ENCODE measurements around the gene DERA. TPM values are rescaled to one million over a fixed set of nuclear protein-coding genes. Genes with fewer than 3 reads are reported as not detected.

Gene DERA
- total RNA-seq, 2 donors from 2014 or later = 33.0 to 33.7 TPM

DNA sequence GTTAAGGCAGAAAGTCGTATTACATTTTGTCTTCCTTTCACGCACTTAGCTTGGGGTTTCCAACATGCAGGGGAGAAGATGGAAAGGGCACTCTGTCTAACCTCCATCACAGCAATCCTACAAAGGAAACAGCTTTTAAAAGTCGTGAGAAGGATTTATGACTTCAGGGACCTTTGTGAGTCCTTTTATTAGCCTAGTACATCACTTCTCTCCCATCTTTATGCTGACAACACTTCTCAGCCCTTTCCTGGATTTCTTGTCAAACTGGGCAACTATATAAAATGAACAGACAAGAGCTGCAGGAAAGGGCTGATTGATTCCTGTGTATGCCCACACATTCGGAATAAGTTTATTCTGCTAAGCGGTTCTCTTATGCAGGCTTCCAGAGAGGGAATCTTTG is 159.0 kb downstream of the DERA start:
- DNase-seq (ENCODE audit: low spot score) = no peak
- H3K9me3 ChIP-seq = no peaks in the 10 kb centered on the region
- no peak overlapping the region for H3K4me3 ChIP-seq
- TF ChIP-seq POLR2A (IDR thresholded peaks at IDR 0.05) (no peak), POLR2AphosphoS5 (IDR thresholded peaks at IDR 0.05) (no peak), CTCF (IDR thresholded peaks at IDR 0.05) (no peak)
- H3K36me3 ChIP-seq = no peaks in the 10 kb centered on the region
- intact Hi-C loops (cut with DNase I) = no loop called here
- H3K4me1 ChIP-seq (replicated peaks) = no peaks in the 10 kb centered on the region
- WGBS = 22% methylated on average over 5 of the region's 5 CpGs
- no peak overlapping the region for H3K27ac ChIP-seq
- H3K27me3 ChIP-seq (replicated peaks; ENCODE audit: insufficient read depth) = no peaks in the 10 kb centered on the region

DNA sequence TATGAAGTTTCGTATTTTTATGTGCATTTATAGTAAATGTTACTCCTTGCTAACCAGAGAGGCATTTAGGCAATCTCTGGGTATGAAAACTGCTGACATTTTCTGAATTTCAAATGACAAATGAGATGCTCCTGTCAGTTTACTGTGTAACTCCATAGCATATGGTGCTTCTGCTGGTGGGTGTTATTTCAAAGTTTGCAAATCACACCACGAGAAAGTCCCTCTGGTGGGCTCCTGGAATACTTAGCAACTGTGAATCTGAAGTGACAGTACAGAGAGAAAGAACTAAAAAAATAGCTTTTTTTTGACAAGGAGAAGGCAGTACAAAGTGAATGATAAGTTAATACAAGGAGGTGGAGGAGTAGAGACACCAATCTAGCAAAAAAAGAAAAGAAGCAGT is 161.5 kb downstream of the DERA start:
- H3K27ac ChIP-seq = no peak overlapping the region
- WGBS = 91% methylated on average over 2 of the region's 2 CpGs
- intact Hi-C loops (cut with DNase I) = no loop called here
- no peaks in the 10 kb centered on the region for H3K27me3 ChIP-seq (replicated peaks; ENCODE audit: insufficient read depth)
- no peaks in the 10 kb centered on the region for H3K36me3 ChIP-seq
- H3K9me3 ChIP-seq = no peaks in the 10 kb centered on the region
- no peak overlapping the region for H3K4me3 ChIP-seq
- no peaks in the 10 kb centered on the region for H3K4me1 ChIP-seq (replicated peaks)
- TF ChIP-seq POLR2A (IDR thresholded peaks at IDR 0.05) (no peak), CTCF (IDR thresholded peaks at IDR 0.05) (no peak), POLR2AphosphoS5 (IDR thresholded peaks at IDR 0.05) (no peak)
- no peak for DNase-seq (ENCODE audit: low spot score)

DNA sequence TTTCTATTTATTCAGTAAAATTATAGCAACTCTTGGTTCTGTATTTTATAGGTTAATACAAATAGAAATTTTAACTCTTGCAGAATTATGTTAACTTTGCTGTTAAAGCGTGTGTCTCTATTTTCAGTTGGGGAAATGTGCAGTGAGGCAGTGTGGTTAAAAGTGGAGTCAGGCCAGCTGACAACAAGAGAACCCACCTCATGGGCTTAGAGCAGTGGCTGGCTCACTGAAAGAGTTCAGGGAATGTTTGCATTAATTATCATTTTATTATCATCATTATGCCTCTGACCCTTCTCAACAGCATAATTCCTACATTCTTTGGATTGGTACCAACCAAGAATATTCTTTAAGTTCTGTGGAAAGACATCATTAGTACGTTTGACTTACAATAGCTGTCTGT is 163.8 kb downstream of the DERA start:
- no peak for DNase-seq (ENCODE audit: low spot score)
- H3K36me3 ChIP-seq = no peaks in the 10 kb centered on the region
- H3K4me3 ChIP-seq = no peak overlapping the region
- H3K9me3 ChIP-seq = no peaks in the 10 kb centered on the region
- H3K4me1 ChIP-seq (replicated peaks) = no peaks in the 10 kb centered on the region
- H3K27me3 ChIP-seq (replicated peaks; ENCODE audit: insufficient read depth) = no peaks in the 10 kb centered on the region
- no peak overlapping the region for H3K27ac ChIP-seq
- intact Hi-C loops (cut with DNase I) = no loop called here
- TF ChIP-seq POLR2AphosphoS5 (IDR thresholded peaks at IDR 0.05) (no peak), CTCF (IDR thresholded peaks at IDR 0.05) (no peak), POLR2A (IDR thresholded peaks at IDR 0.05) (no peak)
- WGBS = 58% methylated on average over 2 of the region's 2 CpGs

DNA sequence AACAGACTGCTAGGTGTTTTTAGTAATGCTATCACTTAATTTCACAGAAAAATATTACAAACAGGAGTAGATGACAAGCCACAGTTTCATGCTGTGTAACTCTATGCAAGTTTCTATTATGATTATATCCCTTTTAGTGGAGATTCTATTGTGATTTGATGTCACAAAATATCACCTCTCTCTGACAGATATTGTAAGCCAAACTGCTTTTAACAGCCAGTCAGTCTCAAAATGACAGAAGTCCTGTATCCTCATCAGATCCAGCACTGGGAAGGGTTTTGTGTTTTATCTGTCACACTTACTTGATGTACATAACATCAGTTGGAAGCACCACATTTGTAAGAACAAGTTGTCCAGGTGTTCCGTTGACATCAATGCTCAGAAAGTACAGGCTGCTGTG is 164.8 kb downstream of the DERA start:
- no peak for TF ChIP-seq POLR2A (IDR thresholded peaks at IDR 0.05)
- TF ChIP-seq CTCF (IDR thresholded peaks at IDR 0.05) = no peak
- no peak for TF ChIP-seq POLR2AphosphoS5 (IDR thresholded peaks at IDR 0.05)
- Histone ChIP-seq H3K4me3 (no peak overlapping the region), H3K27me3 (replicated peaks; ENCODE audit: insufficient read depth) (no peaks in the 10 kb centered on the region), H3K27ac (no peak overlapping the region), H3K4me1 (replicated peaks) (no peaks in the 10 kb centered on the region), H3K9me3 (no peaks in the 10 kb centered on the region), H3K36me3 (no peaks in the 10 kb centered on the region)
- 75% methylated on average over 1 of the region's 1 CpG for WGBS
- intact Hi-C loops (cut with DNase I) = no loop called here
- no peak for DNase-seq (ENCODE audit: low spot score)

DNA sequence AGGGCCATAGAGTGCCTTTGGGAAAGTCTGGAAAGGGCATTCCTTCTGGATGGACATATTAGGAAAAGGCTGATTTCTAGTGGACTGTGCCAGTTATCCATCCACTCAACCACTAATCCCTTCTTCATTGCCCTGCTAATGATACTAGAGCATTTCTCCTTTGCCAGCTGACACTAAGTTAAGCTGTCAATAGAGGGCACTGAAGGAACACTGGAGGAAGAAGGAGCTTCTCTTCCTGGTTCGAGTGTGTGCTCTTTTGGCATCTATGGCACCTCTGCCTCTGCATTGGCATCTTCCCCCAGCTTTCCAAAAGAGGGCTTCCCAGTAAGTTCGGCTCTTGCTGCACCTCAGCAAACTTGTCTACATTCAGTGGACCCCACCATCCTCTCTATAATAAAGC is 165.4 kb downstream of the DERA start:
- H3K4me1 ChIP-seq (replicated peaks) = no peaks in the 10 kb centered on the region
- no peak overlapping the region for H3K27ac ChIP-seq
- H3K9me3 ChIP-seq = no peaks in the 10 kb centered on the region
- no peaks in the 10 kb centered on the region for H3K27me3 ChIP-seq (replicated peaks; ENCODE audit: insufficient read depth)
- TF ChIP-seq CTCF (IDR thresholded peaks at IDR 0.05) (no peak), POLR2AphosphoS5 (IDR thresholded peaks at IDR 0.05) (no peak), POLR2A (IDR thresholded peaks at IDR 0.05) (no peak)
- no peak for DNase-seq (ENCODE audit: low spot score)
- 49% methylated on average over 2 of the region's 2 CpGs for WGBS
- H3K4me3 ChIP-seq = no peak overlapping the region
- no peaks in the 10 kb centered on the region for H3K36me3 ChIP-seq
- intact Hi-C loops (cut with DNase I) = no loop called here
